HL-60 (cell line): ENCODE results near the gene INTS12.

Source experiments
- DNase-seq, 2 experiments: peaks; one replicate each; pipeline ENCODE4 v3.0.0-alpha.2; 2010 to 2020; ENCODE audit warnings: low read depth in 1 of 2, low spot score in 1 of 2
- H3K27ac ChIP-seq: fragments of 250-450 bp; sonication (Bioruptor Pico); replicated peaks from 2 replicates; pipeline ENCODE4 v1.5.1; 2020; ENCODE audit warnings: mild to moderate bottlenecking, moderate library complexity
- H3K27me3 ChIP-seq: fragments of 250-450 bp; sonication (Bioruptor Pico); 2 replicates; pipeline ENCODE4 v1.5.1; 2021; ENCODE audit warnings: mild to moderate bottlenecking, moderate library complexity; ENCODE audit not compliant: insufficient read depth, poor library complexity, severe bottlenecking
- H3K4me3 ChIP-seq: replicated peaks from 2 replicates; pipeline ENCODE4 v1.5.1; 2011; ENCODE audit warnings: mild to moderate bottlenecking, control low read depth, low read length; ENCODE audit not compliant: insufficient read depth
- CTCF ChIP-seq: IDR thresholded peaks from one replicate; pipeline ENCODE4 v1.5.1; 2011; ENCODE audit warnings: low read length, control low read depth, inconsistent platforms; ENCODE audit not compliant: insufficient read depth
- GABPA ChIP-seq: IDR thresholded peaks from 2 replicates; pipeline ENCODE4 v1.6.1; 2012; ENCODE audit warnings: low read depth
- POLR2AphosphoS5 ChIP-seq: IDR thresholded peaks from 2 replicates; pipeline ENCODE4 v1.6.1; 2012; ENCODE audit warnings: low read depth
- REST ChIP-seq: IDR thresholded peaks from 2 replicates; pipeline ENCODE4 v1.6.1; 2012; ENCODE audit warnings: low read depth; ENCODE audit not compliant: insufficient replicate concordance
- SPI1 ChIP-seq: IDR thresholded peaks from 2 replicates; pipeline ENCODE4 v1.6.1; 2012; ENCODE audit warnings: low read depth, mild to moderate bottlenecking, borderline replicate concordance

The INTS12 gene

GRCh38 chr4:105657117-105657765 is 51.2 kb downstream of the INTS12 start:
- Histone ChIP-seq H3K27ac (no peak overlapping the region), H3K4me3 (no peak overlapping the region), H3K27me3 (peaks cover 2% of the 10 kb centered on the region)
- TF ChIP-seq REST (no peak), CTCF (no peak), SPI1 (no peak), POLR2AphosphoS5 (no peak), GABPA (no peak)
- no peak for DNase-seq

- Histone ChIP-seq H3K27me3 (peaks cover 2% of the 10 kb centered on the region), H3K27ac (no peak overlapping the region), H3K4me3 (no peak overlapping the region)
- TF ChIP-seq POLR2AphosphoS5, result no peak
- DNase-seq, result no peak
Observed at GRCh38 chr4:105652286-105652888, 56.1 kb downstream of the INTS12 start.

GRCh38 chr4:105651884-105652283 is 56.6 kb downstream of the INTS12 start:
- DNase-seq, result no peak
- no peak overlapping the region for H3K27ac ChIP-seq
- H3K4me3 ChIP-seq, result no peak overlapping the region
- peaks cover 2% of the 10 kb centered on the region for H3K27me3 ChIP-seq
- no peak for TF ChIP-seq POLR2AphosphoS5
- TF ChIP-seq REST, result no peak
- no peak for TF ChIP-seq GABPA
- no peak for TF ChIP-seq CTCF
- no peak for TF ChIP-seq SPI1

- Histone ChIP-seq H3K27me3 (no peaks in the 10 kb centered on the region), H3K4me3 (no peak overlapping the region), H3K27ac (no peak overlapping the region)
- no peak for TF ChIP-seq POLR2AphosphoS5
- TF ChIP-seq GABPA, result no peak
- DNase-seq, result no peak
Observed at GRCh38 chr4:105650190-105650589, 58.3 kb downstream of the INTS12 start.
